Measurements from ENCODE around the gene GALNT2. TPM values are rescaled to one million over a fixed set of nuclear protein-coding genes. Genes with fewer than 3 reads are reported as not detected.

The GALNT2 gene
- 72.2 TPM for total RNA-seq

GRCh38 chr1:230066466-230067404 is at the start of gene GALNT2:
TSS of gene GALNT2 (plus strand) at chr1:230067238. CDS start at chr1:230067281, 43 bp downstream.
- peak; percentile 86 for DNase-seq (ENCODE audit: low spot score)

- no peak for DNase-seq (ENCODE audit: low spot score)
These were observed 46.6 kb upstream of the GALNT2 start for GRCh38 chr1:230020451-230020850.

- DNase-seq (ENCODE audit: low spot score) = no peak
These were observed 44.2 kb upstream of the GALNT2 start for GRCh38 chr1:230022666-230023380.

GRCh38 chr1:230025686-230026085 is 41.4 kb upstream of the GALNT2 start:
- no peak for DNase-seq (ENCODE audit: low spot score)

GRCh38 chr1:230026139-230026538 is 40.9 kb upstream of the GALNT2 start:
- no peak for DNase-seq (ENCODE audit: low spot score)

- DNase-seq (ENCODE audit: low spot score) = no peak
These were observed 40.5 kb upstream of the GALNT2 start for GRCh38 chr1:230026572-230026971.

GRCh38 chr1:230028602-230029223 is 38.3 kb upstream of the GALNT2 start:
- no peak for DNase-seq (ENCODE audit: low spot score)

GRCh38 chr1:230029244-230029941 is 37.6 kb upstream of the GALNT2 start:
- DNase-seq (ENCODE audit: low spot score) = no peak

GRCh38 chr1:230030122-230030821 is 36.8 kb upstream of the GALNT2 start:
- no peak for DNase-seq (ENCODE audit: low spot score)

GRCh38 chr1:230031131-230031530 is 35.9 kb upstream of the GALNT2 start:
- no peak for DNase-seq (ENCODE audit: low spot score)

GRCh38 chr1:230032516-230033281 is 34.3 kb upstream of the GALNT2 start:
- no peak for DNase-seq (ENCODE audit: low spot score)

GRCh38 chr1:230037261-230037660 is 29.8 kb upstream of the GALNT2 start:
- DNase-seq (ENCODE audit: low spot score) = no peak

- DNase-seq (ENCODE audit: low spot score) = no peak
These were observed 26.6 kb upstream of the GALNT2 start for GRCh38 chr1:230040440-230040839.

GRCh38 chr1:230043081-230043480 is 24.0 kb upstream of the GALNT2 start:
- no peak for DNase-seq (ENCODE audit: low spot score)

GRCh38 chr1:230044729-230045128 is 22.3 kb upstream of the GALNT2 start:
- DNase-seq (ENCODE audit: low spot score) = no peak

- DNase-seq (ENCODE audit: low spot score) = no peak
These were observed 19.7 kb upstream of the GALNT2 start for GRCh38 chr1:230047114-230047865.

GRCh38 chr1:230048322-230048721 is 18.7 kb upstream of the GALNT2 start:
- no peak for DNase-seq (ENCODE audit: low spot score)

GRCh38 chr1:230048922-230049321 is 18.1 kb upstream of the GALNT2 start:
- DNase-seq (ENCODE audit: low spot score) = peak; percentile 1

- no peak for DNase-seq (ENCODE audit: low spot score)
These were observed 17.3 kb upstream of the GALNT2 start for GRCh38 chr1:230049731-230050130.
